HG03196 (cell line): Measurements from ENCODE around the gene PRKAG2.

Source experiments
- ATAC-seq: cut with Tn5 transposase; IDR thresholded peaks from one replicate; pipeline ENCODE4 v1.9.1; 2021; ENCODE audit not compliant: unreplicated experiment

Gene PRKAG2

GRCh38 chr7:151866761-151867655 is 9.9 kb downstream of the PRKAG2 start:
- ATAC-seq = no peak

- no peak for ATAC-seq
These were observed 10.9 kb downstream of the PRKAG2 start for GRCh38 chr7:151866028-151866427.

GRCh38 chr7:151865070-151865670 is 11.7 kb downstream of the PRKAG2 start:
- ATAC-seq = no peak

- ATAC-seq = no peak
These were observed 12.4 kb downstream of the PRKAG2 start for GRCh38 chr7:151864561-151864960.

- no peak for ATAC-seq
These were observed 12.8 kb downstream of the PRKAG2 start for GRCh38 chr7:151864081-151864480.

- no peak for ATAC-seq
These were observed 13.4 kb downstream of the PRKAG2 start for GRCh38 chr7:151863386-151864079.

- ATAC-seq = no peak
These were observed 14.1 kb downstream of the PRKAG2 start for GRCh38 chr7:151862606-151863381.

GRCh38 chr7:151861881-151862280 is 15.0 kb downstream of the PRKAG2 start:
- ATAC-seq = no peak

- ATAC-seq = no peak
These were observed 16.1 kb downstream of the PRKAG2 start for GRCh38 chr7:151860771-151861170.

- no peak for ATAC-seq
These were observed 16.8 kb downstream of the PRKAG2 start for GRCh38 chr7:151859948-151860685.

GRCh38 chr7:151859111-151859947 is 17.6 kb downstream of the PRKAG2 start:
- no peak for ATAC-seq

GRCh38 chr7:151858456-151858855 is 18.5 kb downstream of the PRKAG2 start:
- no peak for ATAC-seq

- ATAC-seq = no peak
These were observed 19.0 kb downstream of the PRKAG2 start for GRCh38 chr7:151857866-151858450.

GRCh38 chr7:151857412-151857811 is 19.5 kb downstream of the PRKAG2 start:
- ATAC-seq = no peak

GRCh38 chr7:151856516-151856915 is 20.4 kb downstream of the PRKAG2 start:
- ATAC-seq = no peak

- no peak for ATAC-seq
These were observed 20.8 kb downstream of the PRKAG2 start for GRCh38 chr7:151856098-151856497.

- no peak for ATAC-seq
These were observed 22.2 kb downstream of the PRKAG2 start for GRCh38 chr7:151854720-151855071.

- ATAC-seq = no peak
These were observed 22.8 kb downstream of the PRKAG2 start for GRCh38 chr7:151853896-151854719.
